HepG2 (cell line): ENCODE results near the gene SLITRK1. TPM values are rescaled to one million over a fixed set of nuclear protein-coding genes. Genes with fewer than 3 reads are reported as not detected.

ENCODE experiments used
- ATAC-seq: fragments of 200-7000 bp; cut with Tn5 transposase; 3 replicates; pipeline ENCODE4 v1.9.1; 2020; ENCODE audit warnings: mild to moderate bottlenecking, moderate library complexity
- BruUV-seq: library from RNA; stranded (reverse); fragments of 400-500 nt; replicated peaks from 2 replicates; lab custom pipeline; 2021; lab: Mats Ljungman, UMichigan
- CTCF ChIA-PET: fragments of 300-600 bp; formaldehyde crosslinking; extraction: SDS; loops from one replicate; lab custom pipeline; 2021; ENCODE audit warnings: low total read pairs, inconsistent platforms, low intra/inter-chr PET ratio; lab: Yijun Ruan, JAX
- POLR2A ChIA-PET: fragments of 350-600 bp; sonication (Branson Sonifier 250); formaldehyde crosslinking; loops from one replicate; lab custom pipeline; 2020; ENCODE audit warnings: antibody characterized with exemption, inconsistent platforms; lab: Yijun Ruan, JAX
- DNase-seq: peaks from one replicate; pipeline ENCODE4 v3.0.0-alpha.2; 2015; ENCODE audit warnings: low spot score
- FAIRE-seq: peaks from 3 replicates; lab custom pipeline; 2011; peaks lifted over from hg19 to GRCh38; lab: Jason Lieb, UNC
- H2AFZ ChIP-seq: one replicate; pipeline ENCODE4 v1.6.1; 2011; ENCODE audit warnings: low read length, inconsistent platforms
- H3K27ac ChIP-seq: fragments of 300-600 bp; 3 replicates; pipeline ENCODE4 v1.8.0; 2011; ENCODE audit warnings: mixed run types, mild to moderate bottlenecking, mixed read lengths, low read length, inconsistent platforms; ENCODE audit not compliant: insufficient read depth; ENCODE audit errors: extremely low read length
- H3K27me3 ChIP-seq, 2 experiments: fragments of 200-600 bp in 1 of 2; 2 replicates in 1 of 2; 3 replicates in 1 of 2; pipeline versions ENCODE4 v1.6.0 to v1.8.0; 2011; ENCODE audit warnings: low read length in 2 of 2, mild to moderate bottlenecking in 2 of 2, moderate library complexity in 2 of 2, inconsistent platforms in 1 of 2; ENCODE audit not compliant: insufficient read depth in 2 of 2, control insufficient read depth in 1 of 2
- H3K36me3 ChIP-seq, 2 experiments: fragments of 200-600 bp in 1 of 2; replicated peaks in 1 of 2; 2 replicates in 1 of 2; 3 replicates in 1 of 2; pipeline versions ENCODE4 v1.5.1 to v1.8.0; 2011; ENCODE audit warnings: low read length in 2 of 2, inconsistent platforms in 1 of 2; ENCODE audit not compliant: insufficient read depth in 2 of 2, control insufficient read depth in 1 of 2
- H3K4me1 ChIP-seq: 2 replicates; pipeline ENCODE4 v1.5.1; 2012; ENCODE audit warnings: low read length, inconsistent platforms; ENCODE audit not compliant: insufficient read depth
- H3K4me2 ChIP-seq: 2 replicates; pipeline ENCODE4 v1.6.0; 2011; ENCODE audit warnings: low read depth, low read length, inconsistent platforms
- H3K4me3 ChIP-seq, 3 experiments: fragments of 200-600 bp in 1 of 3; sonication (generic), shearing (Covaris generic) in 1 of 3; replicated peaks in 1 of 3; 2 replicates each; pipeline ENCODE4 v1.5.1; 2011 to 2016; ENCODE audit warnings: low read length in 3 of 3, inconsistent platforms in 2 of 3, low read depth in 2 of 3, mild to moderate bottlenecking in 2 of 3, control low read depth in 1 of 3, mixed read lengths in 1 of 3; ENCODE audit not compliant: insufficient read depth in 1 of 3
- H3K79me2 ChIP-seq: one replicate; pipeline ENCODE4 v1.6.1; 2011; ENCODE audit warnings: low read length, inconsistent platforms; ENCODE audit not compliant: insufficient read depth
- H3K9ac ChIP-seq: 2 replicates; pipeline ENCODE4 v1.6.0; 2011; ENCODE audit warnings: mild to moderate bottlenecking, low read depth, low read length, inconsistent platforms; ENCODE audit not compliant: insufficient read depth
- H3K9me3 ChIP-seq: 2 replicates; pipeline ENCODE4 v1.5.1; 2012; ENCODE audit warnings: mild to moderate bottlenecking, low read length
- H4K20me1 ChIP-seq: 2 replicates; pipeline ENCODE4 v1.6.0; 2011; ENCODE audit warnings: inconsistent platforms, mild to moderate bottlenecking, low read length, moderate library complexity; ENCODE audit not compliant: insufficient read depth
- ARNT ChIP-seq: fragments of 450-650 bp; IDR thresholded peaks from 2 replicates; pipeline ENCODE4 v1.6.1; 2017
- CEBPB ChIP-seq: IDR thresholded peaks from 2 replicates; pipeline ENCODE4 v1.6.1; 2011; ENCODE audit warnings: low read depth, low read length, improper control_type of control experiment, borderline replicate concordance
- CREM ChIP-seq, 2 experiments: sonication (generic) in 1 of 2; formaldehyde crosslinking in 1 of 2; IDR thresholded peaks; 2 replicates each; pipeline versions ENCODE4 v1.4.0 to v1.6.1; 2016 to 2020; ENCODE audit warnings: antibody characterized with exemption in 1 of 2, mild to moderate bottlenecking in 1 of 2, missing genetic modification reagents in 1 of 2
- GPN1 ChIP-seq: sonication (generic); formaldehyde crosslinking; IDR thresholded peaks from 2 replicates; pipeline ENCODE4 v1.5.1; 2020; ENCODE audit warnings: missing genetic modification reagents, borderline replicate concordance
- MBD4 ChIP-seq: IDR thresholded peaks from 2 replicates; pipeline ENCODE4 v1.6.1; 2012; ENCODE audit warnings: low read length, inconsistent platforms, borderline replicate concordance
- SOX5 ChIP-seq: IDR thresholded peaks from 2 replicates; pipeline ENCODE4 v1.6.1; 2016; ENCODE audit warnings: borderline replicate concordance
- ZNF629 ChIP-seq: sonication (generic); formaldehyde crosslinking; conservative IDR thresholded peaks from 2 replicates; pipeline ENCODE4 v1.5.0; 2020; ENCODE audit warnings: missing genetic modification reagents
- ZSCAN25 ChIP-seq: sonication (generic); formaldehyde crosslinking; IDR thresholded peaks from 2 replicates; pipeline ENCODE4 v1.8.0; 2022; ENCODE audit warnings: mild to moderate bottlenecking, missing genetic modification reagents
- WGBS: methylation state at CpG from one replicate; pipeline ENCODE4 v1.1.6; 2017; ENCODE audit warnings: low lambda C conversion rate; 5-methylcytosine and 5-hydroxymethylcytosine counted together
- in situ Hi-C: cut with HindIII; loops from 2 replicates; pipeline ENCODE4 v1.10.0; 2017; ENCODE audit warnings: low pct_unique_long_range_greater_than_20kb; ENCODE audit not compliant: extremely low pct_ligation_motif_present
- intact Hi-C: fragments of 100-400 bp; cut with micrococcal nuclease; formaldehyde crosslinking; loops from one replicate; pipeline ENCODE4 v1.10.0; 2022; ENCODE audit not compliant: unreplicated experiment
- polyA plus RNA-seq, 8 experiments: library from polyadenylated mRNA; depleted of rRNA in 3 of 8; stranded (reverse) in 7 of 8; unstranded in 1 of 8; fragments of >200 nt; fragmentation: Illumina TruSeq in 4 of 8; extraction: Trizol in 4 of 8; gene quantifications; 2 replicates each; pipeline versions ENCODE4 v1.2.1 to v1.2.3, GENCODE V29; 2011 to 2016; ENCODE audit warnings: low read depth in 4 of 8, missing spikeins in 1 of 8, mixed read lengths in 1 of 8; ENCODE audit not compliant: insufficient read depth in 1 of 8
- total RNA-seq, 5 experiments: library from RNA; depleted of rRNA; stranded (reverse); fragments of >200 nt; fragmentation: Illumina TruSeq; extraction: Trizol; gene quantifications; 2 replicates each; pipeline ENCODE4 v1.2.3, GENCODE V29; 2016; ENCODE audit warnings: low read depth in 1 of 5

SLITRK1 gene
- total and polyA plus RNA-seq, 2 of the 13 experiments (the other 11 are each of a cell fraction or from before 2014, with no cell fraction given): not detected

GRCh38 chr13:83905641-83906040, 23.4 kb upstream of the SLITRK1 start (continued):
- TF ChIP-seq ZSCAN25 (CRISPR knock-in tag): no peak
- no peak for TF ChIP-seq MBD4

GRCh38 chr13:83895994-83896580, 13.8 kb upstream of the SLITRK1 start:
- POLR2A ChIA-PET: no interaction called here
- DNase-seq (no peak), ATAC-seq (no peak), FAIRE-seq (no peak)
- Histone ChIP-seq H2AFZ (no peak overlapping the region), H3K79me2 (no peaks in the 10 kb centered on the region), H3K9me3 (no peaks in the 10 kb centered on the region), H3K4me3 (no peak overlapping the region), H3K36me3 (no peaks in the 10 kb centered on the region), H3K9ac (no peak overlapping the region), H3K27ac (no peak overlapping the region), H4K20me1 (no peaks in the 10 kb centered on the region), H3K4me2 (no peak overlapping the region), H3K4me1 (no peaks in the 10 kb centered on the region), H3K27me3 (no peaks in the 10 kb centered on the region)
- 0% methylated on average over 3 of the region's 3 CpGs for WGBS
- no peak for TF ChIP-seq ZNF629 (CRISPR knock-in tag)
- no peak for TF ChIP-seq ARNT
- TF ChIP-seq CREM (IDR thresholded peaks at IDR 0.05): no peak
- TF ChIP-seq CREM (CRISPR knock-in tag; IDR thresholded peaks at IDR 0.05): no peak
- no TSS peak for BruUV-seq
- CTCF ChIA-PET: no interaction called here
- in situ Hi-C loops (no loop called here), intact Hi-C loops (no loop called here)

DNA sequence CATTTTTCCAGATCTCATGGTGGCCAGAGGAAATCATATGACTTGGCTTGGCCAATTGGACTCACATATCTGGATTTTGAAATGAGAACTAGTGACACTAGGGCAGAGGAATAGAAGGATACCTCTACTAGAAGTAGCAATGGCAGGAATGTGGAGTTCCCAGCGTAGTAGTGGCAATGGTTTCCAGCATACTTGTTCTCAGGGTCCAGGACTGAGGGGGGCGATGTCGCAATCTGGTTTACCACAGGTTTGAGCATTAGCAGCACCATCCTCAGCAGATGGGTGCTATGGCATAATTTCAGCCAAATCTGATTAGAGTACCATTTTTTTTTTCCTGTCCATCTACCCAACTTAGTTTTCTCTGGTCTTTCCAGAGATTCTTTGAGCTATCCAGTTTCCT, 8.1 kb upstream of the SLITRK1 start:
- H3K9ac ChIP-seq: no peak overlapping the region
- peak; percentile 71 for TF ChIP-seq CEBPB
- no peak for TF ChIP-seq SOX5 (CRISPR knock-in tag)
- TF ChIP-seq GPN1 (CRISPR knock-in tag): no peak
- FAIRE-seq: no peak
- H3K4me3 ChIP-seq: no peak overlapping the region
- no peak overlapping the region for H2AFZ ChIP-seq
- H4K20me1 ChIP-seq: no peaks in the 10 kb centered on the region
- in situ Hi-C loops: no loop called here
- intact Hi-C loops: no loop called here
- no peaks in the 10 kb centered on the region for H3K27me3 ChIP-seq
- H3K9me3 ChIP-seq: no peaks in the 10 kb centered on the region
- no peaks in the 10 kb centered on the region for H3K79me2 ChIP-seq
- POLR2A ChIA-PET: no interaction called here
- H3K4me1 ChIP-seq: no peaks in the 10 kb centered on the region
- DNase-seq: no peak
- CTCF ChIA-PET: no interaction called here
- H3K36me3 ChIP-seq: no peaks in the 10 kb centered on the region
- H3K4me2 ChIP-seq: no peak overlapping the region
- no TSS peak for BruUV-seq
- 38% methylated on average over 3 of the region's 3 CpGs for WGBS
- H3K27ac ChIP-seq: no peak overlapping the region
- no peak for ATAC-seq
